ENCODE data around the gene OGFOD3.
"Not testable (repeated sequence)": the region's sequence is repeated elsewhere in the genome, so short reads cannot be mapped to it uniquely, and the experiment has no call there.

The OGFOD3 gene, protein sequence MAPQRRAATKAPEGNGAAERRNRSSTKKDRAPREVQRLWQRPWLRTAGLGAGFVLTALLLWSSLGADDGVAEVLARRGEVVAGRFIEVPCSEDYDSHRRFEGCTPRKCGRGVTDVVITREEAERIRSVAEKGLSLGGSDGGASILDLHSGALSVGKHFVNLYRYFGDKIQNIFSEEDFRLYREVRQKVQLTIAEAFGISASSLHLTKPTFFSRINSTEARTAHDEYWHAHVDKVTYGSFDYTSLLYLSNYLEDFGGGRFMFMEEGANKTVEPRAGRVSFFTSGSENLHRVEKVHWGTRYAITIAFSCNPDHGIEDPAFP

DNA sequence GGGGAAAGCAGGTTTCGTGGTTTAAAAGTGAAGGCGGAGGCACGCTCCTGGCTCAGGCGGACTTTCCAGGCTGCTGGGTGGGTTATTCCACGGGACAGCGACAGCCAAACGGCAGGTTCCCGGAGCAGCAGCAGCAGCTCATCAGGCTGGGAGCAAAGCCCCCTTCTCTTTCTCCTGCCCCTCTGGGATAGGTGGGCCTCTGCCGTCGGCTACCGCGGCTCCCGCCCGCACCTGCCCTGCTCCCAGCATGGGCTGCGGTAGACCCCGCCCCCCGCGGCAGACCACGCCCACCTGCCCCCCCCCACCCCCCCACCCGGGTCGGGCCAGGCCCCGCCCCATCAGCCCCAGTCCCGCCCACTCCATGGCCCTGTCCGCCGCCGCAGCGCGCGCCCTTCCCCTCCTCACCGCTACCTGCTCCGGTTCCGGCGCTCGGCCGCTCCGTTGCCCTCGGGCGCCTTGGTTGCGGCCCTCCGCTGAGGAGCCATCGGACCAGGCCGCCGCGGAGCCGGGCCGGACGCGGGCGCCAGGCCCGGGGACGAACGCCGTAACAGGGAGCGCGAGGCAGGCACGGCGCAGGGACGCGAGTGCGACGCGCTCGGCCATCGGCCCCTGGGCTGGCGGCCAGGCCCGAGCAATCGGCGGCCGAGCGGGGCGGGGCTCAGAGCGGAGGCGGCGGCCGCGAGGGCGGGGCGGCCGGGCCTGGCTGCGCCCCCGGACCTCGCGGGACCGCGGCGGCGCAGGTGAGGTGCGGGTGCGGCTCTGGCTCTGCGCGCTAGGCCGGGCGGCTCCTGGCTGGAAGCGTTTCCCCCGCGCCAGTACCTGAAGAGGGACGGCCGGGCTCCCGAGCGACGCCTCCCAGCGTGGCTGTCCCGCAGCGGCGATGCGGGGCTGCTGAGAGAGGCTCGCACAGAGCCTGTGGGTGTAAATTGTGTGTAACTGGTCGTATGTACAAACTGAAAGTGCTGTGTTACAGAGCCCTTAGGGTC is at the start of gene OGFOD3, which contains the start of gene HEXD:
Gene OGFOD3 (minus strand): TSS at position 586 of the 986 bp plus-strand sequence. CDS start 101 bp downstream, at position 485.
Gene HEXD (plus strand): TSS at position 347 of the 986 bp plus-strand sequence. CDS start 1,453 bp downstream, outside the sequence.
- DNase-seq (ENCODE audit: low spot score) = peak; percentile 92

DNA sequence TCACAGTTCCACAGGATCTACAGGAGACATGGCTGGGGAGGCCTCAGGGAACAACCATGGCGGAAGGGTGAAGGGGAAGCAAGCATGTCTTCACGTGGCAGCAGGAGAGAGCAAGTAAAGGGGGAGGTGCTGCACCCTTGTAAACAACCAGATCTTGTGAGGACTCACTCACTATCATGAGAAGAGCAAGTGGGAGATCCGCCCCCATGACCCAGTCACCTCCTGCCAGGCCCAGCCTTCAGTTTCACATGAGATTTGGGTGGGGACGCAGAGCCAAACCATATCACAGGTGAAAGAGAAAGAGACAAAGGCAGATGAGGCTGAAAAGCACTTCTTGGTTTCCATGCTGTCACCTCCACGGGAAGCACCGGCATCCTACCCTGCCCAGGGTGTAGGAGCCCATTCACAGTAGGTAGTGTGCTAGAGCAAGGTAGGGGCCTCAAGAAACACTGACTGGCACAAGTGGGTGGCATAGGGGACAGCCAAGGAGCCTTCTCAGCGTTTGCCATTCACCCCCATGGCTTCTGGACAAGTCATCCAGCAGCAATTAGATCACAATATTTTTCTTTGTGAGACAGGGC is 46.7 kb upstream of the OGFOD3 start:
- peak; percentile 72 for DNase-seq (ENCODE audit: low spot score)

DNA sequence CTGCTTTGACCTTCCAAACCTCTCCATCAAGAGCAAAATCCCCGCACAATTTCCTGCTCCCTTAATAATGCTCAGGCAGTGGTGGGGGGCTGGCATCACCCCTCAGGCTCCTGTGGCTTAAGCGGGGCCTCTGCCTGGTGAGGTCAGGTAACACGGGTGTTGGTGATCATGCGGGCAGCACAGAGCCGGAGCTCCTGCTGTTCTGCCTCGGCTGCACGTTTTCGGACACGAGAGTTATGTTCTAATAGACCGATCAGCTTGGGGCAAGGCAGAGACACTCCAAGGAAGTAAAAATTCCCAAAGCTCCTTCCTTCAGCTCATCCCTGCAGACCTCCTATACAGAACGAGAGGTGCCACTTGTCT is 46.2 kb upstream of the OGFOD3 start:
- DNase-seq (ENCODE audit: low spot score) = no peak

DNA sequence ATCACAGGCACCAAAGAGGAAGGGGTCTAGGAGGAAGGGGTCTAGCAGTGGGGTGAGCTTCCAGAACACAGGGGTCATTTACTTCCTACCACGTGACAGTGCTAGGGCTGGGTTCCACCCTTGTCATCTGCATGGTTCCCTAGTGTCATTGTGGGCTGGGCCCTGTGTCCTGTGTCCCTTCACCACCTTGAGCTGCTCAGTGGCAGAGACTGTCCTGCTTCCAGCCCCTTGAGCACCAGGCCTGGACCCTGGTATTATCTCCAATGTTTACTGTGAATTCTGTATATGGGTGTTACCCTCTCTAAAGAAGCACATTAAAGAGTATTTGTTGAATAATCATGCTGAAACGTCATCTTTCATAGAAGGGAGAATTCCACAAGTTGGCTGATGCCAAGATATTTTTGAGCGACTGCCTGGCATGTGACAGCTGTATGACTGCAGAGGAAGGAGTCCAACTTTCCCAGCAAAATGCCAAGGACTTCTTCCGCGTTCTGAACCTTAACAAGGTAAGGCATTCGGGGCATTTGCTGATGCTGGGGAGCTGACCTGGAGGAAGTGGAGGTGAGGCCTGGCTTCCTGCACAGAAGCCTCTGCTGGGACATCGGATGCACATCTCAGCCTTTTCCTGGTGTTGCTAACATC is 45.7 kb upstream of the OGFOD3 start:
- DNase-seq (ENCODE audit: low spot score) = peak; percentile 43

DNA sequence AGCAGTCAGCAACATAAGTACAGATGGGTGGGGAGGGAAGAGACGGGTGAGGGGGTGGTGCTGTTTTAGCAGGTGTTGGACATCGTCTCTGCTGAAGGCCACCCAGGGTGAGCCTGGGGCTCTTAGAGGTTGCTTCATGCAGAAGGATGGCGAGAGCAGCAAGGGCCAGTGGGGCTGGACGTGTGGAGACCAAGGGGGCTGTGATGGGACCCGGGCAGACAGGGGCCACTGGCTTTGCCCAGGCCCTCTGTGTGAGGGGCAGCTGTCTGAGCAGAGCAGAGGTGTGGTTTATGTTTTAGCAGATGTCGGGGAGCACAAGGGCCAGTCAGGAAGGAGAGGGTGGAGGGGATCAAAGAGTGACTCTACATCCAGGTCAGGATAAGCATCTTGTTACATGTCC is 45.0 kb upstream of the OGFOD3 start:
- DNase-seq (ENCODE audit: low spot score) = peak; percentile 32

DNA sequence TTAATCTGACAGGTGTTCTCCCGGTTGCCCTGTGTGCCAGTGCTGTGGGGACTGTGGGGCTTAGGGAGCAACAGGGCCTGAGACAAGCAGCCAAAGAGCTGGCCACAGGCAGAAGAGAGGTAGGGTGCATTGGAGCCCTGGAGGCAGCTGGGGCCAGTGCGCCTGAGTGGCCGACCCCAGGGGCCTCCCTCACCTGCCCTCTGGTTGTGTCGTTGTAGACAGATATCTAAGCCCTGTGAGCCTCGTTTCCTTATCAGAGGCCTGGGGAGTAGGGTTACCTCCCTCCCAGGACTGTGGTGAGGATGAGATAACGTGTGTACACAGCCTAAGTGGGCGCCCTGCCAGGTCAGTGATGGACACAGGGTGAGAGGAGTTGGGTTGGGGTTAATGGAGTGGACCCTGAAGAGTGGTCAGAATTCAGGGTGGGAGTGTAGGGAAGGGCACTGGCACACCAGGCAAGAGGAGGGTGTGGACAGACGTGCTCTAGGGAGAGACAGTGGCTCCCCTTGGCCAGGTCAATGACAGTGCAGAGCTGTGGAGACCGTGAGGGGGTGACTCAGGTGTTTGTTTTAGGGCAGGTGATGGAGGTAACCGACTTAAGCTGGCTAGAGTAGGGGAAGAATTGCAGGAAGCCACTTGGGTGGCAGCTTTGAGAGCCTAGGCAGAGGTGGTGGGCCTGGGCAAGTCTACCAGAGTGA is 43.6 kb upstream of the OGFOD3 start:
- peak; percentile 93 for DNase-seq (ENCODE audit: low spot score)

DNA sequence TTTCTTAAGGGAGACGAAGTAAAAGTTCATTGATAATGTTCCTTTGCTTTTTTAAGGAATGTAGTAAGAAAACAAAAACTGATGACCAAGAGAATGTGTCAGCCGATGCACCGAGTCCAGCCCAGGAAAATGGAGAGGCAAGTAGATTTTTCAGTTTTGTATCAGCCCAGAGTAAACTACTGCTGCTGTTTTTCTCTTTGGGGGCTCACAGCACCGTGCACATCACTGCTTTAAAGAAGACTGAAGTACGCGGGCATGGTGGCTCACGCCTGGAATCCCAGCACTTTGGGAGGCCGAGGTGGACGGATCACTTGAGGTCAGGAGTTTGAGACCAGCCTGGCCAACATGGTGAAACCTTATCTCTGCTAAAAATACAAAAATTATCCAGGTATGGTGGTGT is 41.5 kb upstream of the OGFOD3 start:
- not testable (repeated sequence) for DNase-seq (ENCODE audit: low spot score)

DNA sequence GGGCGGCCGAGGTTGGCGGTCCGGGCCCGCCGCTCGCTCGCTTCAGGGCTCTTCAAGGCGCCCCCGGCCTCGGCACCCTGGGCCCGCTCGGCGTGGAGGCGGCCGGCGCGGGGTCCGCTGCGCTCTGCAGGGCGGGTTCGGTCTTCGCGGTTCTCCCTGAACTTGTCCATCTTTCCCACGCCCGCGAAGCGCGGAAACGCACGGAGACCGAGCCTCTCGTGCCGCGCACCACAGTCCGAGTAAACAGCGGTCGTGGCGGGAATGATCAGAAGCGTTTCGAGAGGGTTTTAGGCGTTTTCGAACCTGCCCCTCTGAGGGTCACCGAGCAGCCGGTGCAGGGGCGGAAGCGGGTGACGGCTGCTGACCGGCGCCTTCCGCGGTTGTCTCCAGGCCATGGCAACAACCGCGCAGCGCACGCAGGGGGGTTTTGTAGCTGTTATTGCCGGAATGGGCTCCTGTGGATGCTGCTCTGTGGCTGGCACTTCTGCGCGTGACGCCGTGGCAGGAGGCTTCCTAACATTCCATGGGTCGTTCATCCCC is 40.6 kb upstream of the OGFOD3 start:
- DNase-seq (ENCODE audit: low spot score) = no peak

DNA sequence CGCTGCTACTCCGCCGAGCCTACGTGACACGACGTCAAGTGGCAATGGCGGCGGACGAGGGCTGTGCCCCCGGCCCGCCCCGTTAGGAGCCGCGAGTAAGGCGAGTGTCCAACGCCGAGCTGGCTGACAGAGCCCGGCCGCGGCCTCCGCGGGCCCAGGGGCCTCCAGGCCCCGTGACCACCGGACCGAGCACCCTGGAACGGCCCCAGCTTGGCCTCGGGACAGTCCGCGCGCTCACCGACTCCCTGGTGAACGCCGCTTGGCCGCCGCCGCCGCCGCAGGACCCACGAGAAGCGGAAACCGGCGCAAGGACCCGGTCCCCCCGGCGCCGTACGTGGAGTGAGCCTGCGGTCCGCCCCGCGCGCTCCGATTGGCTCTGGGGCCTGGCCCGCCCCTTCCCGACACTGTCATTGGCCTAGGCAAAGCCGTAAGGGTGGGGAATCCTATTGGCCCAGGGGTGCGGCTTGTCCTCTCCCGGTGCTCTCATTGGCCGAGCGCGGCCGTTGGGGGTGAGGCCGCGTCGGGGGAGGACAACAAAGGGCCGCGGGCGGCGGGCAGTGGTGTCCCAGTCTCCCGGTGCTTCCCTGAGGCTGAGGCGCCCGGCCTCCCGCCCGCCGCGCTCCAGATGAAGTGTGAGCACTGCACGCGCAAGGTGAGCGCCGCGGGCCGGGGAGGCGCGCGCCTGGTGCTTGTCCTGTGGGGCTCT is 39.9 kb upstream of the OGFOD3 start, which contains the start of gene NARF:
Gene NARF (plus strand): TSS at position 563 of the 706 bp plus-strand sequence. CDS start 63 bp downstream, at position 626.
- peak; percentile 98 for DNase-seq (ENCODE audit: low spot score)

DNA sequence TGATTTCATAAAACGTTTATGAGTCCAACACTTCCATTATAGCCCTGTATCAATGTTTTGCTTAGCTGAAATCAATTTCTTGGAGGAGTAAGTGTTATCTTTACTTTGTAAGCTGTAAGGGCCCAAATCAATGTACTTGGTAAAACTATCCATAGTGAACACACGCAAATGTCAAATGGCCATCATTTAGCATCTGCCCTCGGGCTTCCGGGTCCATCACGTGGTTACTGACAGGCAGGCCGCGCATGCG is 39.5 kb upstream of the OGFOD3 start:
- peak; percentile 94 for DNase-seq (ENCODE audit: low spot score)

DNA sequence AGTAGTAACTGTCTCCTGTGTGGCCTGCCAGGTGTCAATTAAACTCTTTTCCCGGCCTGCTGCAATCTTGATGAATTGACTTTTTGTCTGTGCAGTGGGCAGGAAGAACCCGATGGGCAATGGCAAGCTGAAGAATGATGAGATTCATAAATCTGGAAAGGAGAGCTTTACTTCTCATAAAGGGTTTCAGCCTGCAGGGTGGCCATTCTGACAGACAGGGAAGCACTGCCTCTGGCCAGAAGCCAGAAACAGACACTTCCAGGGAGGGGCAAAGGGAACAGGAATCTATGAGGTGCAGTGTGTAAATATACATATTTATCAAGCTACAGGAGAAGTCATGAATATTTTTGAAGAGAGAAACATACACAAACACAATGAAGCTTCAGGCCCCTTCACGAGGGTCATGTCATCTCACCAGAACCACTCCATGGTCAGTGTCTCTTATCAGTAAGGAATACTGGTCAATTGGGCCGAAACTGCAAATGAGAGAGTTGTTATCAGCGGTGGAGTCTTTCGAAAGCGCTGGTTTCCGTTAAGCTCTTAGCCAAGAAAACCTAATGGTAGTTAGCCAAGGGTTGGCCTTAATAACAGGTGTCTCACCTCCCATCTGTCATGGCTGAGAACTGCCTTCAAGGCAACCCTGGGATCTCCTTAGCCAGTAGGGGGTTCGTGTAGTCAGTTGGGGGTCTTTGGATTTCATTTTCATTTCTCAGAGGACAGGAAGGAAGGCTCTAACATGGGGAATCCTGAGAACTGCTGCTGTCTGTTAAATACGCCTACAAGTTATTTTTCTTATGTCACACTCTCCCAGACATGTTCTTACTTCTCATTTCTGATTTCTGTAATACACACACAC is 38.9 kb upstream of the OGFOD3 start:
- no peak for DNase-seq (ENCODE audit: low spot score)

DNA sequence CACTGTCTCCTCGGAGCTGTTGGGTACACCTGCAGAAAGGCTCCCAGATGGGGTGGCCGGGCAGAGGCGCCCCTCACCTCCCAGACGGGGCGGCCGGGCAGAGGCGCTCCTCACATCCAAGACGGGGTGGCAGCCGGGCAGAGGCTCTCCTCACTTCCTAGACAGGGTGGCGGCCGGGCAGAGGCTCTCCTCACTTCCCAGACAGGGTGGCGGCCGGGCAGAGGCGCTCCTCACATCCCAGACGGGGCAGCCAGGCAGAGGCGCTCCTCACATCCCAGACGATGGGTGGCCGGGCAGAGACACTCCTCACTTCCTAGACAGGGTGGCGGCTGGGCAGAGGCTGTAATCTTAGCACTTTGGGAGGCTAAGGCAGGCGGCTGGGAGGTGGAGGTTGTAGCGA is 35.3 kb upstream of the OGFOD3 start:
- not testable (repeated sequence) for DNase-seq (ENCODE audit: low spot score)

DNA sequence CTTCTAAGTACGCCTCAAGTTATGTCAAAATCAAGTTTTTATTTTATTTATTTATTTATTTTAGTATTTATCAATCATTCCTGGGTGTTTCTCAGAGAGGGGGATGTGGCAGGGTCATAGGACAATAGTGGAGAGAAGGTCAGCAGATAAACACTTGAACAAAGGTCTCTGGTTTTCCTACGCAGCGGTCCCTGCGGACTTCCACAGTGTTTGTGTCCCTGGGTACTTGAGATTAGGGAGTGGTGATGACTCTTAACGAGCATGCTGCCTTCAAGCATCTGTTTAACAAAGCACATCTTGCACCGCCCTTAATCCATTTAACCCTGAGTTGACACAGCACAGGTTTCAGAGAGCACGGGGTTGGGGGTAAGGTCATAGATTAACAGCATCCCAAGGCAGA is 34.8 kb upstream of the OGFOD3 start:
- not testable (repeated sequence) for DNase-seq (ENCODE audit: low spot score)

DNA sequence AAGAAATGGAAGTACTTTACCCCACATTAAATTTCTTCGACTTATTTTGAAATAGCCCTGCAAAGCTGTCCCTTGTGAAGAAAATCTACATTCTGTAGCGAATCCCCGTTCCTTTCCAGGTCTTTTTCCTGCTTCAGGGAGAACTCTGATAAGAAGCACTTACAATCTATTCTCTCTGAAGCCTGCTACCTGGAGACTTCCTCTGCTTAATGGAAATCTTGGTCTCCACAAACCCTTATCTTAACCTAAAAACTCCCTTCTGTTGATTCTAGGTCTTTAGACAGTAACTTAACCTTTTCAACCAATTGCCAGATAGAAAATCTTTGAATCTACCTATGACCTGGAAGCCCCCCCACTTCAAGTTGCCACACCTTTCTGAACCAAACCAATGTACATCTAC is 33.8 kb upstream of the OGFOD3 start:
- no peak for DNase-seq (ENCODE audit: low spot score)

DNA sequence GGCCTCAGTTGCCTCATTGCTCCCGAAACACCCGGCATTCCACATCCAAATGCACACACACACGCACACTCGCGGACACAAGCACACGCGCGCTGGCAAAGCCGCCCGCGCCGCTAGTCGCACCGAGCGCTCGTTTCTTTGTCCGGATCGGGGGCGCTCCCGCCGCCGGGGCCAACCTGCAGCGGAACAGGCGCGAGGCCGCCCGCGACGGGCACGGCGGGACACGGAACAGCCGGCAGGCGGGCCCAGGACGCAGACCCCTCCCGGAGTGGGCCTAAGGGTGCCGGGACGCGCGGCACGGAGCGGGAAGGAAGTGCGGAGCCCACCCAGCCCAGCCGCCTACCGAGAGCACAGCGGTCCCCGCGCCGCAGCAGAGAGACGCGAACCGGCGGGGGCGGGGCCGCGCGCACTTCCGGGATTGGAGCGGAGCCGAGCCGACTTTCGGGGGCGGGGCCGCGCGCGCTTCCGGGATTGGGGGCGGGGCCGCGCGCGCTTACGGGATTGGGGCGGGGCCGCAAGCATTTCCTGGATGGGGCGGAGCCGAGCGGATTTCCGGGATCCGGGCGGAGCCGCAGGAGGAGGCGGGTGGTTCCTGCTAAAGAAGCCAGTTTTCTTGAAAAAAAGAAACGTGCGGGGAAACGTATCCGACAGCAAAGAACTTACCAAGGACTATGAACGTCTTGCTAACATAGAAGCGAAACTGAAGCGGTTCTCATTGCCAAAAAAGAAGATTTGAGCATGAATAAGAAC is 32.1 kb upstream of the OGFOD3 start, which contains the start of gene CYBC1:
Gene CYBC1 (minus strand): TSS at position 396 of the 750 bp plus-strand sequence. CDS start 1,498 bp downstream, outside the sequence.
- peak; percentile 95 for DNase-seq (ENCODE audit: low spot score)

DNA sequence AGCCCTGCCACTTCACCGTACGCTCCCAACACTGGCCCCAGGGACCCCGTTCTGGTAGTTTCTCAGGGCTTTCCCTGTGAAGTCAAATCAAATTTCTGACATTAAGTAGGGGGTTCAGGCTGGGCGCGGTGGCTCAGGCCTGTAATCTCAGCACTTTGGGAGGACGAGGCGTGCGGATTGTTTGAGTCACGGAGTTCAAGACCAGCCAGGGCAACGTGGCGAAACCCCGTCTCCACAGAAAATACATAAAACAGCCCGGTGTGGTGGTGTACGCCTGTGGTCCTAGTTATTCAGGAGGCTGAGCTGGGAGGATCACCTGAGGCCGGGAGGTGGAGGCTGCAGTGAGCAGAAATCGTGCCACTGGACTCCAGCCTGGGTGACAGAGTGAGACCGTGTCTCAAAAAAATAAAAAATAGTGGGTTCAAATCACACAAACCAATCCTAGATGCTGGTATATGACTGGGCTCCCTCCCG is 31.5 kb upstream of the OGFOD3 start:
- DNase-seq (ENCODE audit: low spot score) = no peak

DNA sequence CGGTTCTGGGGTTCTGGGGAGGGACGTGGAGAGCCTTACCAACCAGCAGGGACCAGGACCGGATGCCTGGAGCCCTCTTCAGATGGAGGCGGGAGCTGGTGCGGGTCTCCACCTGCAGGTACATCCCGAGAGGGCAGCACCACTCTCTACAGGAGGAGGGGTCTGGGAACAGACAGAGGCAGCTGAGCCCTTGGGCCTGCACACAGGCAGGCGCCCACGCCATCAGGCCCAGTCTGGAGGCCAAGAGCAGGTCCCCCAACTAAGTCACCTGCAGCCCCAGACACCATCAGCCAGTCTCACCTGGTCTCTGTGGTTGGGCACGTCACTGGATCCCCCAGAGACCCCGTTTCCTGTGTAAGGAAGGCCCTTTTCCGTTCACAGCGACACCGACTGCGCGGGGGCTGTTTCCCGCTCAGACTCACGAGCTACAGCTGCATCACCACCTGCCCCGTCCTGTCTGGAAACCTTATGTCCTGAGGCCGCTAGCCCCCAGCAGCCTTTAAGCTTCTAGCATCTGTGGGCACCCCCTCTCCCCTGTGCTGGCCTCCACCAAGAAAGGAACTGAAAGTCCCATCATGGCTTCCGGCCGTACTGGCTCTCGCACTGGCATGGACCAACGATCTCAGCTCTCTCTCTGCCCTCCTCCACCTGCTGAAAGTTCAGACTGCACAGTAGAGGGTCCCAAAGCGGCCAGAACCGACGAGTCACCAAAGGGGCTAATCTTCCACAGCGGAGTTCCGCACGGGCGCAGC is 30.9 kb upstream of the OGFOD3 start:
- no peak for DNase-seq (ENCODE audit: low spot score)

DNA sequence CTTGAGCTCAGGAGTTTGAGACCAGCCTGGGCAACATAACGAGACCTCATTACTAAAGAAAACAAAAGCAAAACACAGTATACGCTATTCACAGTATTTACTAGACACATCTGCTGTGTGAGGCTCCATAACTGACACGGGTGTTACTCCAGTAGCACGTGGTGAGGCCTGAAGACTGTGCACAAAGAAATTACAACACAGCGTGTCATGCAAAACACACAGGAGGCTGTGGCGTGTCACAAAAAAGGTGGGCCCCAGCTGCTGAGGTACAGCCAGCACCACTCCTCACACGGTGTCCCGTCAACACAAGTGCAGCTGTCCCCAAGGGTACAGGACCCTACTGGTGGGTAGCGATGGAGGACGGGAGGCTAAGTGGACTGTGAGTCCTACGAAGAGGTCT is 29.5 kb upstream of the OGFOD3 start:
- DNase-seq (ENCODE audit: low spot score) = no peak
